ENCODE measurements around the gene KRTAP5-3.

The KRTAP5-3 gene

GRCh38 chr11:1558775-1559110 is 49.5 kb downstream of the KRTAP5-3 start:
- no peak for TF ChIP-seq BHLHE40 (IDR thresholded peaks at IDR 0.05; ENCODE audit: borderline replicate concordance)
- no peak for TF ChIP-seq HDGF (IDR thresholded peaks at IDR 0.05; ENCODE audit: borderline replicate concordance)
- TF ChIP-seq FOXM1 (IDR thresholded peaks at IDR 0.05; ENCODE audit: borderline replicate concordance) = no peak
- no peak for TF ChIP-seq FOXA1 (IDR thresholded peaks at IDR 0.05)
- TF ChIP-seq ZNF384 (IDR thresholded peaks at IDR 0.05) = no peak
- no peak for TF ChIP-seq SUZ12 (IDR thresholded peaks at IDR 0.05)
- ChIA-PET CTCF (no interaction called here), POLR2A (no interaction called here)
- no peak for DNase-seq (ENCODE audit: extremely low spot score)

GRCh38 chr11:1557904-1558774 is 50.1 kb downstream of the KRTAP5-3 start:
- CTCF ChIA-PET = no interaction called here
- DNase-seq (ENCODE audit: extremely low spot score) = no peak
- POLR2A ChIA-PET = no interaction called here

More at GRCh38 chr11:1557904-1558774, 50.1 kb downstream of the KRTAP5-3 start:
- TF ChIP-seq SP1 (IDR thresholded peaks at IDR 0.05) (no peak), FOXA1 (IDR thresholded peaks at IDR 0.05) (no peak), FOXM1 (IDR thresholded peaks at IDR 0.05; ENCODE audit: borderline replicate concordance) (no peak), BHLHE40 (IDR thresholded peaks at IDR 0.05; ENCODE audit: borderline replicate concordance) (no peak), ELF4 (IDR thresholded peaks at IDR 0.05) (no peak), CTBP1 (IDR thresholded peaks at IDR 0.05; ENCODE audit: borderline replicate concordance) (no peak), NFRKB (IDR thresholded peaks at IDR 0.05) (no peak), LEF1 (IDR thresholded peaks at IDR 0.05; ENCODE audit: borderline replicate concordance) (no peak), L3MBTL2 (conservative IDR thresholded peaks at IDR 0.05) (no peak), PKNOX1 (IDR thresholded peaks at IDR 0.05) (no peak), TARDBP (IDR thresholded peaks at IDR 0.05) (no peak), FOXK2 (IDR thresholded peaks at IDR 0.05) (no peak), SUZ12 (IDR thresholded peaks at IDR 0.05) (no peak), HDGF (IDR thresholded peaks at IDR 0.05; ENCODE audit: borderline replicate concordance) (no peak), ZNF384 (IDR thresholded peaks at IDR 0.05) (no peak), ARNT (IDR thresholded peaks at IDR 0.05) (no peak)

Measured in HEK293T (cell line).